ENCODE results near the gene TP53I13. TPM values are rescaled to one million over a fixed set of nuclear protein-coding genes. Genes with fewer than 3 reads are reported as not detected.

TP53I13 gene
- total RNA-seq, 1 donor from 2014 or later, result 82.3 TPM

- intact Hi-C loops (cut with micrococcal nuclease), result loop anchor here (5.0 to 10.0 kb wide), 2 partner anchors 422 to 839 kb away; partner anchors contain the start of genes NEK8 and TLCD1
Observed at GRCh38 chr17:29566473-29567303, 1.8 kb upstream of the TP53I13 start, which contains the start of gene ABHD15. ABHD15 (minus strand) TSS chr17:29567037; CDS start chr17:29566966, 71 bp downstream.

- intact Hi-C loops (cut with micrococcal nuclease), result loop anchor here (5.0 to 10.0 kb wide), 2 partner anchors 422 to 840 kb away; partner anchors contain the start of genes NEK8 and TLCD1
Observed at GRCh38 chr17:29567304-29567553, 1.3 kb upstream of the TP53I13 start.

- intact Hi-C loops (cut with micrococcal nuclease), result loop anchor here (1.0 to 10.0 kb wide), 6 partner anchors 24 to 840 kb away; partner anchors contain the start of genes NEK8, NUFIP2, TAOK1 and TLCD1
Observed at GRCh38 chr17:29567554-29568330, 759 bp upstream of the TP53I13 start.

GRCh38 chr17:29569245-29569950, 897 bp downstream of the TP53I13 start:
- intact Hi-C loops (cut with micrococcal nuclease), result loop anchor here (2.0 to 10.0 kb wide), 3 partner anchors 275 to 842 kb away; partner anchors contain the start of genes NEK8, NUFIP2 and TLCD1

GRCh38 chr17:29570521-29570920, 2.0 kb downstream of the TP53I13 start:
- intact Hi-C loops (cut with micrococcal nuclease), result no loop called here

GRCh38 chr17:29571486-29571882, 3.0 kb downstream of the TP53I13 start:
- intact Hi-C loops (cut with micrococcal nuclease), result no loop called here

- intact Hi-C loops (cut with micrococcal nuclease), result no loop called here
Observed at GRCh38 chr17:29571883-29572681, 3.6 kb downstream of the TP53I13 start.

- intact Hi-C loops (cut with micrococcal nuclease), result no loop called here
Observed at GRCh38 chr17:29572691-29573557, 4.4 kb downstream of the TP53I13 start.

GRCh38 chr17:29573558-29573869, 5.0 kb downstream of the TP53I13 start:
- intact Hi-C loops (cut with micrococcal nuclease), result no loop called here

GRCh38 chr17:29573871-29574731, 5.6 kb downstream of the TP53I13 start:
- intact Hi-C loops (cut with micrococcal nuclease), result no loop called here

- intact Hi-C loops (cut with micrococcal nuclease), result no loop called here
Observed at GRCh38 chr17:29574732-29575510, 6.4 kb downstream of the TP53I13 start.

- intact Hi-C loops (cut with micrococcal nuclease), result no loop called here
Observed at GRCh38 chr17:29575511-29576213, 7.2 kb downstream of the TP53I13 start.

- intact Hi-C loops (cut with micrococcal nuclease), result no loop called here
Observed at GRCh38 chr17:29576214-29577000, 7.9 kb downstream of the TP53I13 start.

- intact Hi-C loops (cut with micrococcal nuclease), result no loop called here
Observed at GRCh38 chr17:29577001-29577370, 8.5 kb downstream of the TP53I13 start.

GRCh38 chr17:29577385-29578211, 9.1 kb downstream of the TP53I13 start:
- intact Hi-C loops (cut with micrococcal nuclease), result no loop called here
